CD8-positive, alpha-beta memory T cell (primary cell): ENCODE data around the gene C19orf25. TPM values are rescaled to one million over a fixed set of nuclear protein-coding genes. Genes with fewer than 3 reads are reported as not detected.

ENCODE experiments used
- CTCF ChIA-PET: fragments of 350-600 bp; sonication (Branson Sonifier 250); formaldehyde crosslinking; loops from one replicate; lab custom pipeline; 2021; ENCODE audit warnings: antibody characterized with exemption; lab: Charles Lee
- POLR2A ChIA-PET: fragments of 350-600 bp; sonication (Branson Sonifier 250); formaldehyde crosslinking; loops from one replicate; lab custom pipeline; 2021; ENCODE audit warnings: antibody characterized with exemption; lab: Charles Lee
- DNase-seq, 5 donors: peaks; one replicate each; pipeline versions ENCODE4 v3.0.0 to v3.0.0-alpha.2; 2020 to 2022; ENCODE audit warnings: mixed read lengths in 1 of 5
- H3K27ac ChIP-seq: one replicate; pipeline ENCODE4 v1.7.0; 2013; ENCODE audit warnings: low read depth, mild to moderate bottlenecking, low read length, moderate library complexity
- H3K27me3 ChIP-seq: 2 replicates; pipeline ENCODE4 v1.7.0; 2013; ENCODE audit warnings: low read length, mild to moderate bottlenecking; ENCODE audit not compliant: insufficient read depth, poor library complexity, severe bottlenecking
- H3K36me3 ChIP-seq: 2 replicates; pipeline ENCODE4 v1.7.0; 2013; ENCODE audit warnings: mild to moderate bottlenecking, low read length, moderate library complexity; ENCODE audit not compliant: insufficient read depth
- H3K4me1 ChIP-seq: 2 replicates; pipeline ENCODE4 v1.7.0; 2013; ENCODE audit warnings: mild to moderate bottlenecking, low read length, moderate library complexity; ENCODE audit not compliant: insufficient read depth
- H3K4me3 ChIP-seq: 2 replicates; pipeline ENCODE4 v1.7.0; 2013; ENCODE audit warnings: mild to moderate bottlenecking, low read length
- H3K9me3 ChIP-seq: 2 replicates; pipeline ENCODE4 v1.7.0; 2013; ENCODE audit warnings: mild to moderate bottlenecking, low read length
- H3K27ac Mint-ChIP-seq, 8 donors: one replicate each; pipeline ENCODE4 v1.8.0; 2020 to 2021; ENCODE audit warnings: mixed read lengths in 8 of 8, mild to moderate bottlenecking in 6 of 8, inconsistent platforms in 3 of 8, moderate library complexity in 3 of 8
- H3K27me3 Mint-ChIP-seq, 2 donors: one replicate each; pipeline ENCODE4 v1.8.0; 2020 to 2021; ENCODE audit warnings: mixed read lengths in 2 of 2, mild to moderate bottlenecking in 1 of 2, moderate library complexity in 1 of 2
- H3K36me3 Mint-ChIP-seq, 3 donors: one replicate each; pipeline ENCODE4 v1.8.0; 2020 to 2021; ENCODE audit warnings: mixed read lengths in 3 of 3, inconsistent platforms in 1 of 3, mild to moderate bottlenecking in 1 of 3
- H3K4me1 Mint-ChIP-seq, 3 donors: one replicate each; pipeline ENCODE4 v1.8.0; 2020 to 2021; ENCODE audit warnings: mixed read lengths in 3 of 3, inconsistent platforms in 1 of 3, mild to moderate bottlenecking in 1 of 3
- H3K4me3 Mint-ChIP-seq, 7 donors: one replicate each; pipeline ENCODE4 v1.8.0; 2020 to 2021; ENCODE audit warnings: mixed read lengths in 7 of 7, mild to moderate bottlenecking in 6 of 7, moderate library complexity in 4 of 7, inconsistent platforms in 2 of 7
- H3K9me3 Mint-ChIP-seq, 5 donors: one replicate each; pipeline ENCODE4 v1.8.0; 2020 to 2022; ENCODE audit warnings: mixed read lengths in 5 of 5, mild to moderate bottlenecking in 3 of 5, moderate library complexity in 2 of 5, inconsistent platforms in 1 of 5
- polyA plus RNA-seq: library from polyadenylated mRNA; unstranded; fragments of 300-500 nt; fragmentation: Illumina TruSeq; gene quantifications from one replicate; pipeline ENCODE4 v1.2.3, GENCODE V29; 2021
- total RNA-seq, 2 experiments: library from RNA; stranded (reverse); gene quantifications; one replicate each; pipeline ENCODE4 v1.2.3, GENCODE V29; 2021

Gene C19orf25
- total and polyA plus RNA-seq, 3 experiments from 2014 or later = 36.9 to 56.7 (median 41.4) TPM

DNA sequence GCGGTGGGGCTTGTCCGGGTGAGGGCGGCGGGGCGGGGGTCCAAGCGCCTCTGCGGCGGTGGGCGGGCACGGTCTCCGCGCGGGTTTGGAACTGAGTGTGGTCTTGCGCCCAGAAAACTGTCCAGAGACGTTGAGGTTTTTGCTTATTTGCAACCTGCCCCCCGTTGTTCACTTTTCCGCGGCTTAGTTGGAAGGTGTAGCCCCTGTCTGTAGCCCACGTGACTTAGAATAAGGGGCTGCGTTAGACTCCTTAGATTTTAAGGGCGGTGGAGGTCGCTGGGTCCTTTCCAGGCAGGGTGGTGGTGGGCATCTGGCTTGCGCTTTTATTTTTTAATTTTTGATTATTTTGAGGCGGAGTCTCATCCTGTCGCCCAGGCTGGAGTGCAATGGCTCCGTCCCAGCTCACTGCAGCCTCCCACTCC lies 40.1 kb downstream of the C19orf25 start:
- H3K27ac Mint-ChIP-seq = peak overlapping the region; percentile 54 to 99 (median 97)
- Histone ChIP-seq H3K27ac (peak overlapping the region; percentile 91), H3K9me3 (no peaks in the 10 kb centered on the region), H3K36me3 (peaks cover 22% of the 10 kb centered on the region), H3K4me1 (peaks cover 27% of the 10 kb centered on the region), H3K27me3 (no peaks in the 10 kb centered on the region), H3K4me3 (peak overlapping the region; percentile 89)
- CTCF ChIA-PET = interaction anchor here (2.4 kb wide), 1 partner anchor 25 kb away, joined by 5 read pairs; no protein-coding TSS in a partner anchor
- no peak for DNase-seq
- POLR2A ChIA-PET = no interaction called here
- peaks cover 23 to 35% (median 30%) of the 10 kb centered on the region in 3 donors for H3K4me1 Mint-ChIP-seq
- H3K4me3 Mint-ChIP-seq = peak overlapping the region; percentile 96 to 100 (median 97)
- H3K9me3 Mint-ChIP-seq = no peaks in the 10 kb centered on the region
- H3K27me3 Mint-ChIP-seq = no peaks in the 10 kb centered on the region
- peaks cover 3 to 60% (median 6%) of the 10 kb centered on the region in 3 donors for H3K36me3 Mint-ChIP-seq

DNA sequence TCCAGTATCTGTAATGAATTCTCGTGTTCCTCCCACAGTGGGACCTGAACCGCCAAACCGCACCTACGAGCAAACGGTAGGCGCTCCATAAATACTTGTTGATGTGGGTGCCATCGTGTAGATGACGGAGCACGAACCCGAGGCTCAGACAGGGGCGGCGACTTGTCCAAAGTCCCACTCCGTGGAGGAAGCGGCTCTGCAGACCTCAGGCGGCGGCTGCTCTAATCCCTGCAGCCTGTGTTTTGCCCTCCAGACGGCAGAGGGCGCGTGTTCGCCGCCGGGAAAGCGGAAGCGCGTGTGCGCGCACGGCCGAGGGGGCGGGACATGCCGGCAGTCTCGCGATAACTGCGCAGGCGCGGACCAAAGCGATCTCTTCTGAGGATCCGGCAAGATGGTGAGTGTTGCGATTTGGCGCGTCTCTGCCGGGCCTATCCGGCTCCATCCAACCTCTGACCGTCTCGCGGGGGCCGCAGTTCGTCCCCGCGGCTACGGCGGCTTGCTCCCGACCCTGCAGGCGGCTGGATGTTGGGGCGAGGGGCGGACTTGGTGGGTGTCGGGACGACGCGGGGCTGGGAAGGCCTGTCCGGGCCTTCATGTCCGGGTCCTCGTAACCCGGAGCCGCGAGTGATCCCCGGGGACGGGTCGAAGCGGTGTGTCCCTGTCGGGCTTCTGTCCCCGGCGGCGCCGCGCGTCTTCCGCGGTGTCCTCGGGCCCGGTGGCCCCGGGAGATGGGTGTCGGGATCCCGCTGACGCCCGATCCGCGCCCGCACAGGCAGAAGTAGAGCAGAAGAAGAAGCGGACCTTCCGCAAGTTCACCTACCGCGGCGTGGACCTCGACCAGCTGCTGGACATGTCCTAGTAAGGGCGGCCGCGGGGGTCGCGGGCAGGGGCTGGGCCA lies 40.7 kb downstream of the C19orf25 start, which contains the start of gene RPS15:
Gene RPS15 (plus strand): TSS at position 362 of the 898 bp plus-strand sequence. CDS start 30 bp downstream, at position 392.
- peak; percentile 94 to 98 (median 95) for DNase-seq
- Mint-ChIP-seq H3K4me1 (peaks cover 23 to 35% (median 30%) of the 10 kb centered on the region in 3 donors), H3K36me3 (peaks cover 3 to 61% (median 6%) of the 10 kb centered on the region in 3 donors), H3K4me3 (peak within 1 kb of the TSS; percentile 96 to 100 (median 97)), H3K9me3 (no peaks in the 10 kb centered on the region), H3K27me3 (no peaks in the 10 kb centered on the region), H3K27ac (peak within 1 kb of the TSS; percentile 96 to 100 (median 98))
- Histone ChIP-seq H3K4me1 (peaks cover 27% of the 10 kb centered on the region), H3K9me3 (no peaks in the 10 kb centered on the region), H3K27me3 (no peaks in the 10 kb centered on the region), H3K36me3 (peaks cover 22% of the 10 kb centered on the region), H3K27ac (peak within 1 kb of the TSS; percentile 91), H3K4me3 (peak within 1 kb of the TSS; percentile 89)
- CTCF ChIA-PET = interaction anchor here (0.9 to 2.0 kb wide), 2 partner anchors 29 to 55 kb away, joined by 3 to 8 read pairs; no protein-coding TSS in a partner anchor
- POLR2A ChIA-PET = interaction anchor here (0.8 to 1.0 kb wide), 3 partner anchors 16 to 35 kb away, joined by 4 to 7 read pairs (median 4); no protein-coding TSS in a partner anchor

DNA sequence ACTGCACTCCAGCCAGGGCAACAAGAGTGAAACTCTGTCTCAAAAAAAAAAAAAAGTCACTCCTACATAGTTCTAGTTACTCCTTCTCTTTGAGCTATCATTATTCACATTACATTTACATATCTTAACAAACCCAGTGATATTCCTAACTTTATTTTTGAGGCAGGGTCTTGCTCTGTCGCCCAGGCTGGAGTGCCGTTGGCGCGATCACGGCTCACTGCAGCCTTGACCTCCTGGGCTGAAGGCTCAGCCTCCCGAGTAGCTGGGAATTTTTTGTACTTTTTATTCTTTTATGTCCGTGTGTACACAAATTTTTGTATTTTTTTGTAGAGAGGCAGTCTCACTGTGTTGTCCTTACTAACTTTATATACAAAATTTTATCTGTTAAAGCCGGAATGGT lies 41.4 kb downstream of the C19orf25 start:
- H3K4me1 ChIP-seq = peaks cover 27% of the 10 kb centered on the region
- H3K27me3 ChIP-seq = no peaks in the 10 kb centered on the region
- peak overlapping the region in 6 of 8 donors; percentile 96 to 100 (median 98) for H3K27ac Mint-ChIP-seq
- peaks cover 22% of the 10 kb centered on the region for H3K36me3 ChIP-seq
- H3K36me3 Mint-ChIP-seq = peaks cover 3 to 66% (median 6%) of the 10 kb centered on the region in 3 donors
- no peaks in the 10 kb centered on the region for H3K9me3 ChIP-seq
- ChIA-PET CTCF (interaction anchor here (0.9 to 2.0 kb wide), 2 partner anchors 28 to 55 kb away, joined by 3 to 8 read pairs; no protein-coding TSS in a partner anchor), POLR2A (interaction anchor here (0.8 to 1.0 kb wide), 3 partner anchors 17 to 35 kb away, joined by 4 to 7 read pairs (median 4); no protein-coding TSS in a partner anchor)
- peak overlapping the region; percentile 49 to 100 (median 97) for H3K4me3 Mint-ChIP-seq
- no peaks in the 10 kb centered on the region for H3K27me3 Mint-ChIP-seq
- H3K4me1 Mint-ChIP-seq = peaks cover 23 to 35% (median 30%) of the 10 kb centered on the region in 3 donors
- H3K9me3 Mint-ChIP-seq = no peaks in the 10 kb centered on the region
- no peak overlapping the region for H3K4me3 ChIP-seq
- H3K27ac ChIP-seq = no peak overlapping the region
- no peak for DNase-seq

DNA sequence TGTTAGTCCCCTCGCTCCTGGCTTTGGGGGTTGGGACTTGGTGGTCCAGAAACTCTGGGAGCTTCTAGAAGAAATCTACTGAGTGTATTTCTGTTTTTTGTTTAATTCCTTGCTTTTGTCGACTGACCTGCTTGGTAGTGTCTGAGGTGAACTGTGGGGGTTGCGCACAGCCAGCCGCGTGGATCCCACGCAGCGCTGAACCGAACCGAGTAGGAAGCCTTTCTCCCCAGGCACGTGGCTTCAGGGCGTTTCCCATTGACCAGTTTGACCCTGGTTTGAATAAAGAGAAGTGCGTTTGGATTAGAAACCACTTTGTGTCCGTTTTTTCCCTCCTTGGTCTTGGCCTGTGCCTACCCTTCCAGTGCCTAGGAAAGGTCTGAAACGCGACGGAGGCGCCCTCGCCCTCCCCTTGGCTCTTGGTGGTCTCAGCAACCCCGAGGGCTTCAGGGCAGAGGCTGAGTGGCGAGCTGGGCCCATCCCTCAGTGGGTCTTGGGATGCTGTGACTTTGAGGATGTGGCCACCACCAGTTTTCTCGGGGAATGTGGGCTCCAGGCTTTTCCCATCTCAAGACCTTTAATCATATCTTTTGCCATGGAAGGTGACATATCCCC lies 43.5 kb downstream of the C19orf25 start:
- Mint-ChIP-seq H3K27me3 (no peaks in the 10 kb centered on the region), H3K9me3 (no peaks in the 10 kb centered on the region), H3K4me1 (peaks cover 17 to 26% (median 24%) of the 10 kb centered on the region in 3 donors), H3K36me3 (peaks cover 0 to 62% (median 4%) of the 10 kb centered on the region in 3 donors), H3K4me3 (no peak overlapping the region), H3K27ac (no peak overlapping the region)
- H3K4me3 ChIP-seq = no peak overlapping the region
- POLR2A ChIA-PET = interaction anchor here (1.1 kb wide), 1 partner anchor 21 kb away, joined by 5 read pairs; no protein-coding TSS in a partner anchor
- DNase-seq = no peak
- H3K9me3 ChIP-seq = no peaks in the 10 kb centered on the region
- peaks cover 14% of the 10 kb centered on the region for H3K36me3 ChIP-seq
- H3K4me1 ChIP-seq = peaks cover 20% of the 10 kb centered on the region
- no peak overlapping the region for H3K27ac ChIP-seq
- no peaks in the 10 kb centered on the region for H3K27me3 ChIP-seq
- CTCF ChIA-PET = no interaction called here

DNA sequence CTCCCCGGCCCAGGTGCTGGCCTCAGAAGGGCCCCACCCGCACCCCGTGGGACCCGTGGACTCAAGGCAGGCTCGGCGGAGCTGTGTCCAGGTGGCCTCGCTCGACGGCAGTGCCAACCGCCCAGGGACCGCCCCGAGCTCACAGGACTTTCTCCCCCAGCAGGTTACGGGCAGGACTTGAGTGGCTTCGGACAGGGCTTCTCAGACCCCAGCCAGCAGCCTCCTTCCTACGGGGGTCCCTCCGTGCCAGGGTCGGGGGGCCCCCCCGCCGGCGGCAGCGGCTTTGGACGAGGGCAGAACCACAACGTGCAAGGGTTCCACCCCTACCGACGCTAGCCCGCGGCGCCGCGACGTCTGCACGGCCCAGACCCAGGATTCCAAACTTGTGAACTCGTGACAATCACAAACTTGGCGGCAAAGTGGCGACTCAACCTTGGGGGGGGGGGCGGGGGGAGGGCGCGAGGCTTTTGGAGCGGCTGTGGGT lies 44.4 kb downstream of the C19orf25 start:
- Histone ChIP-seq H3K9me3 (no peaks in the 10 kb centered on the region), H3K4me1 (peaks cover 13% of the 10 kb centered on the region), H3K27me3 (no peaks in the 10 kb centered on the region), H3K4me3 (no peak overlapping the region), H3K36me3 (peaks cover 11% of the 10 kb centered on the region), H3K27ac (no peak overlapping the region)
- peaks cover 0 to 61% (median 4%) of the 10 kb centered on the region in 3 donors for H3K36me3 Mint-ChIP-seq
- no peak for DNase-seq
- H3K4me1 Mint-ChIP-seq = peaks cover 11 to 18% (median 15%) of the 10 kb centered on the region in 3 donors
- H3K4me3 Mint-ChIP-seq = no peak overlapping the region
- ChIA-PET POLR2A (no interaction called here), CTCF (interaction anchor here (1.1 kb wide), 1 partner anchor 9 kb away, joined by 3 read pairs; no protein-coding TSS in a partner anchor)
- H3K27me3 Mint-ChIP-seq = no peaks in the 10 kb centered on the region
- no peaks in the 10 kb centered on the region for H3K9me3 Mint-ChIP-seq
- no peak overlapping the region for H3K27ac Mint-ChIP-seq

DNA sequence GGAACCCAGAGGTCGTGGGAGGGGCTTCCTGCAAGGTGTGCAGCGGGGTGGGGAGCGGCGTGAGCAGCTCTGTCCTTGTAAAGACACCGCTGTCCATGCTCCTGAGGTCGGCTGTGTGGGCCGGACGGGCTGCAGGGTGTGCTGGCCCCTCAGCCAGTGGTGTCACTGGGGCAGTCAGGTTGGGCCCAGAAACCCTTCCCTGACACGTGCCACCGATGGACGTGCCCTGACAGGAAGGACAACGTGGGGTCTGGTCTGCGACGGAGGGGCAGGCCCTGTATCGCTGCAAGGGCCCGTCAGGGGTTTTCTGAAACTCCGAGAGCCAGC lies 45.0 kb downstream of the C19orf25 start:
- ChIA-PET CTCF (interaction anchor here (1.1 kb wide), 1 partner anchor 10 kb away, joined by 3 read pairs; no protein-coding TSS in a partner anchor), POLR2A (no interaction called here)
- peaks cover 0 to 57% (median 4%) of the 10 kb centered on the region in 3 donors for H3K36me3 Mint-ChIP-seq
- Histone ChIP-seq H3K27ac (no peak overlapping the region), H3K4me3 (no peak overlapping the region), H3K9me3 (no peaks in the 10 kb centered on the region), H3K27me3 (no peaks in the 10 kb centered on the region), H3K36me3 (peaks cover 15% of the 10 kb centered on the region), H3K4me1 (peaks cover 7% of the 10 kb centered on the region)
- no peaks in the 10 kb centered on the region for H3K9me3 Mint-ChIP-seq
- H3K4me1 Mint-ChIP-seq = peaks cover 8 to 12% (median 9%) of the 10 kb centered on the region in 3 donors
- no peaks in the 10 kb centered on the region for H3K27me3 Mint-ChIP-seq
- no peak overlapping the region for H3K4me3 Mint-ChIP-seq
- H3K27ac Mint-ChIP-seq = no peak overlapping the region
- no peak for DNase-seq

DNA sequence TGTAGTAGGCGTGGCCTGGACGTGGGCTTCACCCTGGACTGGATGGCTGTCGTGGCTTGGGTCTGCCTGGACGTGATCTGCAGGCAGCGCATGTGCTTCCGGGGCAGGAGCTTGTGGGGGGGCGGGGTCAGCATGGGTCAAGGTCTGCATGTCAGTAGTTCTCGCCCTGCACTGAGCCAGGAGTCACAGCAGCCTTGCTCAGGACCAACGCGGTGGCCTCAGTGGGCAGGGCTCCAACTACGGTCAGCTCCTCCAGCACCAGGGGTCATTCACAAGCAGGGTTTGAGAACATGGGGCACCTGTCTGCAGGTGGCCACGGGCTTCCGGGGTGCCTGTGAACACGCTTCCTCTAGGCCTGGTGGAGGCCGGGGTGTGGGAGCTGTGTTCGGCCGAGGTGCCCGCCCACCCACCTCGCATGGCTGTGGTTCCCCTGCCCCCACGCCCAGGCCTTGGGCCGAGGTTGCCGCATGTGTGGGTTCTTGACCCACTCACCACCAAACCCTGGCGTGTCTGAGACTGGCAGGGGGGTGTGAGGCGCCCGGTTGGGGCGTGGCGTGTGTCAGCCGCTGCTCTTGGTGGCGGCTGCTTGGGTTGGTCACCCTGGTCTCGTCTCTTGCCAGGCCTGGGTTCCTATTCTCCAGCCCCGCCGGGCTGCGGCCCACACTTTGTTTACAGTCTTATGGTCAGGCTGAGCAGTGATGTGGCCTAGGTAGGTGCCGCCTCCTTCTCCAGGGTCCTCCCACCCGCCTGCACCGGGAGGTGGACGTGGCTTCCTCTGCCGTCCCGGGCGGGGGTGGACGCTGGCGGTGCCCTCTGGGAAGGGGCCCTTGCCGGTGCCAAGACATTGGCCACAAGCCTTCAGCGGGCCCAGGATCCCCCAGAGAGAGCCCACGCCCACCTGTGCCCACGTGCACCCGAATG lies 45.6 kb downstream of the C19orf25 start:
- peaks cover 0 to 53% (median 4%) of the 10 kb centered on the region in 3 donors for H3K36me3 Mint-ChIP-seq
- no peak overlapping the region for H3K4me3 ChIP-seq
- no peaks in the 10 kb centered on the region for H3K9me3 Mint-ChIP-seq
- CTCF ChIA-PET = no interaction called here
- H3K4me1 Mint-ChIP-seq = peaks cover 7 to 9% (median 7%) of the 10 kb centered on the region in 3 donors
- no peaks in the 10 kb centered on the region for H3K9me3 ChIP-seq
- H3K27ac Mint-ChIP-seq = no peak overlapping the region
- peaks cover 6% of the 10 kb centered on the region for H3K4me1 ChIP-seq
- peaks cover 15% of the 10 kb centered on the region for H3K36me3 ChIP-seq
- DNase-seq = no peak
- H3K27me3 ChIP-seq = no peaks in the 10 kb centered on the region
- no peak overlapping the region for H3K27ac ChIP-seq
- H3K27me3 Mint-ChIP-seq = no peaks in the 10 kb centered on the region
- POLR2A ChIA-PET = no interaction called here
- peak overlapping the region in 1 of 7 donors; percentile 40 for H3K4me3 Mint-ChIP-seq
